Loucy (cell line): Measurements from ENCODE around the gene BRSK2.

ENCODE experiments used
- CTCF ChIP-seq: fragments of 200-600 bp; sonication (generic); conservative IDR thresholded peaks from 2 replicates; pipeline ENCODE4 v1.5.1; 2014; ENCODE audit warnings: mild to moderate bottlenecking, antibody characterized with exemption, low read length
- EZH2phosphoT487 ChIP-seq: fragments of 200-600 bp; IDR thresholded peaks from 2 replicates; pipeline ENCODE4 v1.6.1; 2018; ENCODE audit warnings: antibody characterized with exemption, mild to moderate bottlenecking, moderate library complexity, borderline replicate concordance

- TF ChIP-seq CTCF (no peak), EZH2phosphoT487 (no peak)
Observed at GRCh38 chr11:1507381-1508140, 117.8 kb downstream of the BRSK2 start.
